GM08714 (cell line): ENCODE measurements around the gene PACSIN2.
"Not testable (repeated sequence)": the region's sequence is repeated elsewhere in the genome, so short reads cannot be mapped to it uniquely, and the experiment has no call there.

Source experiments
- H3K4me3 ChIP-seq: fragments of 200-500 bp; sonication (Bioruptor generic); 2 replicates; pipeline ENCODE4 v1.5.1; 2014; ENCODE audit warnings: mild to moderate bottlenecking, low read length, inconsistent platforms
- ZNF274 ChIP-seq: IDR thresholded peaks from 2 replicates; pipeline ENCODE4 v1.6.1; 2012; ENCODE audit warnings: mild to moderate bottlenecking, low read depth, low read length

PACSIN2 gene

GRCh38 chr22:42972649-42973535 lies 42.1 kb downstream of the PACSIN2 start:
- H3K4me3 ChIP-seq: no peak overlapping the region
- TF ChIP-seq ZNF274: no peak

GRCh38 chr22:42971473-42971860 lies 43.5 kb downstream of the PACSIN2 start:
- H3K4me3 ChIP-seq: not testable (repeated sequence)

- TF ChIP-seq ZNF274: no peak
- no peak overlapping the region for H3K4me3 ChIP-seq
Measured at GRCh38 chr22:42970029-42970428, 44.9 kb downstream of the PACSIN2 start.

GRCh38 chr22:42969348-42969975 lies 45.5 kb downstream of the PACSIN2 start:
- no peak overlapping the region for H3K4me3 ChIP-seq
- no peak for TF ChIP-seq ZNF274

- H3K4me3 ChIP-seq: no peak overlapping the region
- no peak for TF ChIP-seq ZNF274
Measured at GRCh38 chr22:42967933-42968332, 47.0 kb downstream of the PACSIN2 start.

GRCh38 chr22:42967005-42967404 lies 47.9 kb downstream of the PACSIN2 start:
- TF ChIP-seq ZNF274: no peak
- H3K4me3 ChIP-seq: no peak overlapping the region

- TF ChIP-seq ZNF274: no peak
- no peak overlapping the region for H3K4me3 ChIP-seq
Measured at GRCh38 chr22:42966497-42966896, 48.5 kb downstream of the PACSIN2 start.

GRCh38 chr22:42964994-42965699 lies 49.8 kb downstream of the PACSIN2 start:
- TF ChIP-seq ZNF274: no peak
- no peak overlapping the region; the same call in 1 of the 2 replicates for H3K4me3 ChIP-seq

GRCh38 chr22:42963231-42963595 lies 51.7 kb downstream of the PACSIN2 start:
- no peak overlapping the region for H3K4me3 ChIP-seq
- TF ChIP-seq ZNF274: no peak

- no peak for TF ChIP-seq ZNF274
- no peak overlapping the region for H3K4me3 ChIP-seq
Measured at GRCh38 chr22:42962295-42963230, 52.4 kb downstream of the PACSIN2 start.

GRCh38 chr22:42961810-42962209 lies 53.1 kb downstream of the PACSIN2 start:
- no peak for TF ChIP-seq ZNF274
- no peak overlapping the region for H3K4me3 ChIP-seq

- not testable (repeated sequence) for H3K4me3 ChIP-seq
Measured at GRCh38 chr22:42961400-42961690, 53.6 kb downstream of the PACSIN2 start.

- TF ChIP-seq ZNF274: no peak
- H3K4me3 ChIP-seq: no peak overlapping the region
Measured at GRCh38 chr22:42960531-42961399, 54.2 kb downstream of the PACSIN2 start.
